ENCODE results near the gene ANO2.
A peak's percentile ranks its signal among the peaks of the same experiment; 100 is the strongest.

The ANO2 gene

DNA sequence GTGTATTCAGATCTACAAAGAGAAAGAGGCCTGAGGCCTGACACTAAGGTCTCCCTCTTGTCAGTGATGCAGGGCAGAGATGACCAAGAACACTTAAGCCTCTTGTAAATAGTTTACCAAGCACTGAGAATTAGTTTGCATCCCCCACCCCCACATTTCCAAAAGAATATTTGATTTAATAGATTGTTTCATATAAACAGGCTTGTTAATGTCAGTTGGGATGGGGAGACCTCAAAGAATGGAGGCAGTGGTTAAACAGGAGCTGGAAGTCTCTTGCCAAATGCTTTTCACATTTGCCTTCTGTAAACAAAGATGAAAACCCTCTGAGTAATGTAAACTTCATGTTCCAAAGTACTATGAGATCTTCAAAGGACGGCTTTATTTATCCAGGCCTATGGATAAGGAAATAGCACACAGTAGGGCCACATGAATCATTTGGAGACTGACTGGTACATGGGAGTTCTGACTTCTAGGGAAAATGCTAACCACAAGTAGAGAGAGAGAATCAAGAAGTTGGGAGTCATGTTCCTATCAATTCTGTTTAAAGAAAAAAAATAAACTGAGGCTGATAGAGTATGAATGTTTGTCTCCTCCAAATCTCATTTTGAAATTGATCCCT, 234.7 kb downstream of the ANO2 start:
- H3K36me3 Mint-ChIP-seq (ENCODE audit: low read depth) = no peaks in the 10 kb centered on the region
- no peak overlapping the region for H3K27ac Mint-ChIP-seq
- DNase-seq = no peak
- no peak for TF ChIP-seq CTCF (IDR thresholded peaks at IDR 0.05)
- peaks cover 9% of the 10 kb centered on the region for H3K4me1 Mint-ChIP-seq
- H3K4me3 Mint-ChIP-seq = no peak overlapping the region
- H3K9me3 Mint-ChIP-seq = no peaks in the 10 kb centered on the region
- peaks cover 15% of the 10 kb centered on the region for H3K27me3 Mint-ChIP-seq (ENCODE audit: low read depth, poor library complexity)

DNA sequence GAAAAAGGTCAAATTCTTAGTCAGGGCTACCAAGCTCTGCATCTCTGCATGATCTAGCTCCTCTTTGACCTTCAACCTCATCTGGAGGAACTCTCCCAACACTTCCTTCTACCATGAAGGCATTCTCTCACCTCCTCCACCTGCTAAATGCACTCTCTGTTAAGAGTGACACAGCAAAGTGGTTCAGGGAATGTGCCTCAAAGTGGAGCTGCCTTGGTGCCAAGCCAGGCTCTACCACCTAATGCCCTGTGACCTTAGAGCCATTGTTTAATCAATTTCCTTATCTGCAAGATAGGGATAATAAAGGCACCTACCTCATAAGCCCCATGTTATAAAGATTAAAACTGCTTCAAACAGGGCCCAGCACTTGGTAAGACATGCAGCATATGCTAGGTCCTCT, 236.7 kb downstream of the ANO2 start:
- Mint-ChIP-seq H3K27ac (no peak overlapping the region), H3K4me3 (no peak overlapping the region), H3K9me3 (no peaks in the 10 kb centered on the region), H3K36me3 (ENCODE audit: low read depth) (no peaks in the 10 kb centered on the region), H3K27me3 (ENCODE audit: low read depth, poor library complexity) (peaks cover 15% of the 10 kb centered on the region), H3K4me1 (peaks cover 9% of the 10 kb centered on the region)
- no peak for DNase-seq
- TF ChIP-seq CTCF (IDR thresholded peaks at IDR 0.05) = no peak

- no peak for TF ChIP-seq CTCF (IDR thresholded peaks at IDR 0.05)
- Mint-ChIP-seq H3K9me3 (peaks cover 4% of the 10 kb centered on the region), H3K4me3 (no peak overlapping the region), H3K27ac (peak overlapping the region; percentile 31), H3K27me3 (ENCODE audit: low read depth, poor library complexity) (peaks cover 7% of the 10 kb centered on the region), H3K4me1 (peaks cover 9% of the 10 kb centered on the region), H3K36me3 (ENCODE audit: low read depth) (no peaks in the 10 kb centered on the region)
- no peak for DNase-seq
Observed at GRCh38 chr12:5706247-5706646, 238.8 kb downstream of the ANO2 start.

DNA sequence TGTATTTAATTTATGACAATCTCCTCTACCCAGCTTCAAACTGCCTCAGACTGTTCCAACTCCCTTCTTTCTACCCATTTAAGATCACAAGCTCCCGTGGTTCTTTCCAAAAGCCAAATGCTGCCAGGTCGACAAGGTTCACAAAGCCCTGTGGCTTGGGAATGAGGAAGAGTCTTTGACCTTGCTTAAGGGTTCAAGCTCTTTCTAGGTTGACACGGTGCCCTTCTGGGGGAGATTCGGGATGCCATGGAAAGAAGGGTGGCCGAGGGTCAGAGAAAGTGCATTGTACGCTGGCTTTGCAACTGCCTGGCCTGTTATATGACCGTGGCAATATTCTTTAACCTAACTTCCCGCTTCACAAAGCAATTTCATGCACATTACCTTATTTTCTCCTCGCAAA, 239.3 kb downstream of the ANO2 start:
- Mint-ChIP-seq H3K36me3 (ENCODE audit: low read depth) (no peaks in the 10 kb centered on the region), H3K27ac (peak overlapping the region; percentile 31), H3K27me3 (ENCODE audit: low read depth, poor library complexity) (peaks cover 5% of the 10 kb centered on the region), H3K9me3 (peaks cover 4% of the 10 kb centered on the region), H3K4me3 (no peak overlapping the region), H3K4me1 (peaks cover 9% of the 10 kb centered on the region)
- no peak for DNase-seq
- no peak for TF ChIP-seq CTCF (IDR thresholded peaks at IDR 0.05)

- H3K9me3 Mint-ChIP-seq = peaks cover 29% of the 10 kb centered on the region
Observed at GRCh38 chr12:5694759-5695409, 250.2 kb downstream of the ANO2 start.

More at GRCh38 chr12:5694759-5695409, 250.2 kb downstream of the ANO2 start:
- Mint-ChIP-seq H3K4me3 (no peak overlapping the region), H3K4me1 (no peaks in the 10 kb centered on the region), H3K27me3 (ENCODE audit: low read depth, poor library complexity) (peaks cover 14% of the 10 kb centered on the region), H3K27ac (no peak overlapping the region), H3K36me3 (ENCODE audit: low read depth) (no peaks in the 10 kb centered on the region)
- no peak for TF ChIP-seq CTCF (IDR thresholded peaks at IDR 0.05)
- no peak for DNase-seq
